GM19351 (cell line): Measurements from ENCODE around the gene TMEM81.

Experiments used
- ATAC-seq: cut with Tn5 transposase; IDR thresholded peaks from one replicate; pipeline ENCODE4 v1.9.1; 2021; ENCODE audit warnings: mild to moderate bottlenecking, moderate library complexity; ENCODE audit not compliant: unreplicated experiment

The TMEM81 gene

GRCh38 chr1:205077158-205077933 lies 6.9 kb downstream of the TMEM81 start:
- no peak for ATAC-seq

GRCh38 chr1:205076245-205076761 lies 8.0 kb downstream of the TMEM81 start:
- ATAC-seq, result no peak

- no peak for ATAC-seq
Measured at GRCh38 chr1:205075642-205076155, 8.6 kb downstream of the TMEM81 start.

DNA sequence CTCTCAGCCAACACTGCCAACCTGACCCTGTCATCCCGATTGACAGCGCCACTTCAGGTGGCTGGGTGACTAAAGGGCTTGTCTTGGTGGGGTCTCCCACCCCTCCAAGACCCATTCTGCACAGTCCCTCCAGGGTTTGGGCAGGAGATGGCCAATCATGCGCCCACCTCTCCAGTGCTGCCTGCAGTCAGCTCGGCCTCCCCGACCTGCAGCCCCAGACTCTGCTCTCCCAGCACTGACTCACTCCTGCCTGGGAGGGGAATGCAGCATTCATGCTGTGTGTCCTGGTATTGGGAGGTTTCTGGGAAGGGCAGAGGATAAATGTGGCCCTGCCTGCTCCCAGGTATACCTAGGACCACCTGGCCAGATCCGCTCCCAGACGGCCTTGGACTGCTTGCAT lies 9.7 kb downstream of the TMEM81 start:
- ATAC-seq, result no peak

- ATAC-seq, result no peak
Measured at GRCh38 chr1:205074084-205074483, 10.2 kb downstream of the TMEM81 start.

GRCh38 chr1:205073511-205073910 lies 10.7 kb downstream of the TMEM81 start:
- no peak for ATAC-seq

DNA sequence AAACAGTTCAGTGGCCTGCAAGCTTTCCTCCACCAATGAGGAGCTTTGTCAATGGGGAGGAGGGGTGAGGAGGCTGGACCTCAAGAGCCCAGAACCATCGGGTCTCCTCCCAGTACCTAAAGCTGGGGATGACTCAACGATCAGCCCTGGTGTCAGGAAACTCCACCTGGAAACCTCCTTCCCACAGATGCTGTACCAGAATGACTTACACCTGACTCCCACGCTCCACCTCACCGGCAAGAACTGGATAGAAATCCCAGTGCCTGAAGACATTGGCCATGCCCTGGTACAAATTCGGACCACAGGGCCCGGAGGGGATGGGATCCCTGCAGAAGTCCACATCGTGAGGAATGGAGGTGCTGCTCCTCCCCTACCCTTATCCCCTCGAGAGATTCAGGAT lies 11.4 kb downstream of the TMEM81 start:
- ATAC-seq, result no peak

- no peak for ATAC-seq
Measured at GRCh38 chr1:205072286-205072685, 12.0 kb downstream of the TMEM81 start.

DNA sequence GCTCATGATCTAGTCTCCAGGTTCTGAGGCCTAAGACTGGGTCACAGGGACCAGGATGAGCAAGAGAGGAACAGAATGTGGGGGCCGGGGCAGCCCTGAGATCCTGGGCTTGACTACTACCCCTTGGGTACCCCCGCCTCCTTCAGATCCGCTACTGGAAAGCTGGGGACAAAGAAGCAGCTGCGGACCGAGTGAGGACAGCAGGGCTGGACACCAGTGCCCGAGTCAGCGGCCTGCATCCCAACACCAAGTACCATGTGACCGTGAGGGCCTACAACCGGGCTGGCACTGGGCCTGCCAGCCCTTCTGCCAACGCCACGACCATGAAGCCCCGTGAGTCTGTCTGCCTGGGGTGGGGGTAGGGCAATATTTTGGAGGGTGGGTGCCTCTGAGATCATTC lies 12.5 kb downstream of the TMEM81 start:
- no peak for ATAC-seq

DNA sequence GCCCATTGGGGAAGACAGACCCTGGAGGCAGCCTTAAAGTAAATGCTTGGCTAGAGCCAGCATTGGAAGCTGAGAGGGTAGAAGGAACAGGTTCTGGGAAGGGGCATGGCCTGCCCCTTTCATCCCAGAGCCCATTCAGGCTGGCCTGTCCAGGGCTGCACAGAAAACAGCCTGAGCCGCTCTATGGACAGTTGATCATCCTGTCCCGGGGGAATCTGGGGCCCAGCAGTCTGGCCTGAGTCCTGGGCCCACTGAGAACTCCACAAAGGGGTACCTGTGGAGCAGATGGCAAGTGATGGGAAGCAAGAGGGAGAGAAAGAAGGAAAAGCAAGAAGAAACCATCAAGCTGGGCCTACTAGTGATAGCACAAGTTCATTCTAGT lies 13.2 kb downstream of the TMEM81 start:
- no peak for ATAC-seq

DNA sequence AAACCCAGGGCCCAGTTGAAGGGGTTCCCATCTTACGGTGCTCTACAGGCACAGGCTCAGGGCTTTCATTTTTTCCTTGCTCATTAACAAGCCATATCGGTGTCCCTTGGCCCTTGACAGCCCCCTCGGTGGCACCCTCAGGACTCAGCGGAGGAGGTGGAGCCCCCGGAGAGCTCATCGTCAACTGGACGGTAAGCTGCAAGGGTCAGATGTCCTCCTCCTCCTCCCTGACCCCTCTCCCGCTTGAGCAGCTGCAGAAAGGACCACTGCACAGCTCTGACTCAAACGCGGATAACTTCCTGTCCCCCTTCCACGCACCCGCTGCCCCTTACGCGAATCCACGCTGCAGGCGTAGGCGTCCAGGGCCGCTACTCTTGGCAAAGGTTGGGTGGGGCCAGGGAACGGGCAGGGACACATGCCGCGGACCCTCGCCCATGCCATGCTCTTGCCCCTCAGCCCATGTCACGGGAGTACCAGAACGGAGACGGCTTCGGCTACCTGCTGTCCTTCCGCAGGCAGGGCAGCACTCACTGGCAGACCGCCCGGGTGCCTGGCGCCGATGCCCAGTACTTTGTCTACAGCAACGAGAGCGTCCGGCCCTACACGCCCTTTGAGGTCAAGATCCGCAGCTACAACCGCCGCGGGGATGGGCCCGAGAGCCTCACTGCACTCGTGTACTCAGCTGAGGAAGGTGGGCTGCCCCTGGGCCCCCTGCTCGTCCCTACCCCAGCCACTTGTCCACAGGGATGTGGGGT lies 14.7 kb downstream of the TMEM81 start:
- no peak for ATAC-seq

DNA sequence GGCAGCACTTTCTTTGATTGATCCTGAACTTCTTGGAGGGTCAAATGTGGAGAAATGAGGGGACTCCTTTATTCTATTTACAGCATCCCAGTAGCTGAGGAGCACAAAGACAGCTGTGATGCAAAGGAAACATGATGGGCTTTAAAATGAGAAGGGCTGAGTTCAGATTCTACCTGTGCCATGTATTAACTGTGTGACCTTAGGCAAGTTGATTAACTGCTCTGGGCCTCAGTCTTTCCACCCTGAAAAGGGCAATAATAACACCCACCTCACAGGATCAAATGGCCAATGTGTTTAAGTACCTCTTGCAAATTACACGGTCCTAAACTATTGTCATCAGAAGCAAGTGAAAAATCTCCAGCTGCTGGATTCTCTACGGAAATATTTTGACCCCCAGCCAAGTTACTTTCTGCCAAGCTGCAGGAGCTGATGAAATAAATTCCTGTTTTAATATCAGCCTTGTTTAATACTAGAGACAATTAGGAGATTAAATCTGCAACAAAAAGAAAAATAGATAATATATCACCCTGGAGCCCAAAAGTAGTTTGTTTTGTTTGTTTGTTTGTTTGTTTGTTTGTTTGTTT lies 15.7 kb downstream of the TMEM81 start:
- ATAC-seq, result no peak

GRCh38 chr1:205068001-205068400 lies 16.3 kb downstream of the TMEM81 start:
- no peak for ATAC-seq

DNA sequence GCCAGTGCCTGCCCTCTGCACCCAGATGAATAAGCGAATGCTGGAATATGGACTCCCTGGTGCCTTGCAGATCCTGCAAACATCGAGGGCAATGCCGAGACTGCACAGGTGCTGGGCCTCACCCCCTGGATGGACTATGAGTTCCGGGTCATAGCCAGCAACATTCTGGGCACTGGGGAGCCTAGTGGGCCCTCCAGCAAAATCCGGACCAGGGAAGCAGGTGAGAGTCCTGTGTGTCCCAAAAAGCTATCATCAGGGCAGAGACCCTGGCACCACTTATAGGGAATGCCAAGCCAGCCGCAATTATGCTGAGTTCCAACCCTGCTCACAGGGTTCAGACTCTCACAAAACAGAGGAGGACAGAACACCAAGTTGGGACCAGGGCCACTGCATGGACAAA lies 17.2 kb downstream of the TMEM81 start:
- ATAC-seq, result no peak

DNA sequence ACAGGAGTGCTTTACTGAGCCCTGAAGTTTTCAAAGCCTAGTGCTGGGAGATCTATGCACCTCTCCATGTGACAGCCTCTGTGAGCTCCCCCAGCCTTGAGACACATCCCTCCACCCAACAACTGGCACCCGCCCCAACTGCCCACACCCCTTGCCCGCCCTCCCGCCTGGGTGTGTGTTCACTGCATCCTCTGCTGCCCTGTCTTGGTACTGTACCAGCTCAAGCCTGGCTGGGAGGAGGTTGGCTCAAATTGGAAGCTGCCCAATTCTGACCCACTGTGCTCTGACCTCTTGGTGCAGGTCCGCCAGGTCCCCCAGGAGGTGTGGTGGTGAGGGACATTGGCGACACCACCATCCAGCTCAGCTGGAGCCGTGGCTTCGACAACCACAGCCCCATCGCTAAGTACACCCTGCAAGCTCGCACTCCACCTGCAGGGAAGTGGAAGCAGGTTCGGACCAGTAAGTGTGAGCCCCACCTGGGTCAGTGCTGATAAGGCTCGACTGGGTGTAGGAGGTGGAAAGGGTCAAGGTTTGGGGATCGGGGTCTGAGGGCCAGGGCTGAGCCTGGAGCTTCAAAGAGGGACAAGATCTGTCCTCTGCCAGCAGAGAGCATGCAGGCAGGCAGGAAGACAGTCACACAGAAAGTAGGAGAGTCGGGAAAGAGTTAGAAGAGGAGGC lies 18.0 kb downstream of the TMEM81 start:
- no peak for ATAC-seq

GRCh38 chr1:205065666-205066065 lies 18.6 kb downstream of the TMEM81 start:
- no peak for ATAC-seq

- ATAC-seq, result no peak
Measured at GRCh38 chr1:205064741-205065316, 19.4 kb downstream of the TMEM81 start.

DNA sequence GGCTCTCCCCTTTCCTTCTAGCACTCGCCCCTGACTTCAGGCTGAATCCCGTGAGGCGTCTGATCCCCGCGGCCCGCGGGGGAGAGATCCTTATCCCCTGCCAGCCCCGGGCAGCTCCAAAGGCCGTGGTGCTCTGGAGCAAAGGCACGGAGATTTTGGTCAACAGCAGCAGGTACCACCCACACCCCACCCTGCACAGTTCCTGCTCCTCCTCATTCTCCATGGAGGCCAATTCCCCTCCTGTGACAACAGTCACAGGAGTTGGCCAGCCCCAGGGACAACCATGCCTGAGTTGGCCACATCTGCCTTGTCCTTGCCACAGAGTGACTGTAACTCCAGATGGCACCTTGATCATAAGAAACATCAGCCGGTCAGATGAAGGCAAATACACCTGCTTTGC lies 20.0 kb downstream of the TMEM81 start:
- ATAC-seq, result no peak

GRCh38 chr1:205062895-205063294 lies 21.4 kb downstream of the TMEM81 start:
- ATAC-seq, result no peak

GRCh38 chr1:205062319-205062718 lies 21.9 kb downstream of the TMEM81 start:
- no peak for ATAC-seq

DNA sequence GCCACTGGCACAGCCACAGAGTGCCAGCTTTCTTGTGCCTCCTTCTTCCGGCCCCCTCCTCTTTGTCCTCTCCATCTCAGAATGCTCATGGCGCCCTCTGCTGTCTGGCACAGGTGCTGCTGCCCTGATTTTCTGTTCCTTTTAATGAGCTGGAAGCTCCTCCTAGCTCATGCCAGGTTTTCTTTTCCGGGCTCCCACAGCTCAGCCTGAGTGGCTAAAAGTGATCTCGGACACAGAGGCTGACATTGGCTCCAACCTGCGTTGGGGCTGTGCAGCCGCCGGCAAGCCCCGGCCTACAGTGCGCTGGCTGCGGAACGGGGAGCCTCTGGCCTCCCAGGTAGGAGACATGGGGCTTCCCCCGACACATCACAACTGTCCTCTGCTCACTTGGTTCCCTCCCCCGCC lies 22.6 kb downstream of the TMEM81 start:
- no peak for ATAC-seq
